ENCODE measurements around the gene THY1.
"Not testable (repeated sequence)": the region's sequence is repeated elsewhere in the genome, so short reads cannot be mapped to it uniquely, and the experiment has no call there.

The THY1 gene

DNA sequence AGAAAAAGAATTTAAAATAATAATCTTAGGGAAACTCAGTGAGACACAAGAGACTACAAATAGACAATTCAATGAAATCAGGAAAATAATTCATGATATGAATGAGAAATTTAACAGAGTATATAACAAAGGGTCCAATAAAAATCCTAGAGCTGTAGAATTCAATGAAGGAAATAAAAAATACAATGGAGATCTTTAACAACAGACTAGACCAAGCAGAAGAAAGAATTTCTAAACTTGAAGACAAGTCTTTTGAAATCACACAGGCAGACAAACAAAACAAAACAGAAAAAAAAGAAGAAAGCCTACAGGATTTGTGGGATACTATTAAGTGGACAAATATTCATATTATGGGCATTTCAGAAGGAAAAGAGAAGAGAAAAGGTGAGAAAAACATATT lies 25.2 kb downstream of the THY1 start:
- TF ChIP-seq ZNF274 (IDR thresholded peaks at IDR 0.05; ENCODE audit: low read depth, low read length) = no peak

DNA sequence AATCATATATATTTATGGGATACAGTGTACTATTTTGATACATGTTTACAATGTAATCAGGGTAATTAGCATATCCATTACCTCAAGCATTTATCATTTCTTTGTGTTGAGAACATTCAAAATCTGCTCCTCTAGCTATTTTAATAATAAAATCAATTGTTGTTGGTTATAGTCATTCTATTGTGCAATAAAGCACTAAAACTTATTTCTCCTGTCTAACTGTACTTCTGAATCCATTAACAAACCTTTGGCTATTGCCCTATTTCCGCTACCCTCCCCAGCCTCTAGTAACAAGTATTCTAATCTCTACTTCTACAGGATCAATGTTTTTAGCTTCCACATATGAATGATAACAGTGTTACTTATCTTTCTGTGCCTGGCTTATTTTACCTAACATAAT lies 26.1 kb downstream of the THY1 start:
- no peak for TF ChIP-seq ZNF274 (IDR thresholded peaks at IDR 0.05; ENCODE audit: low read depth, low read length)
- H3K4me3 ChIP-seq (ENCODE audit: low read length) = no peak overlapping the region

More for the DNA sequence above, 25.2 kb downstream of the THY1 start:
- H3K4me3 ChIP-seq (ENCODE audit: low read length) = no peak overlapping the region

DNA sequence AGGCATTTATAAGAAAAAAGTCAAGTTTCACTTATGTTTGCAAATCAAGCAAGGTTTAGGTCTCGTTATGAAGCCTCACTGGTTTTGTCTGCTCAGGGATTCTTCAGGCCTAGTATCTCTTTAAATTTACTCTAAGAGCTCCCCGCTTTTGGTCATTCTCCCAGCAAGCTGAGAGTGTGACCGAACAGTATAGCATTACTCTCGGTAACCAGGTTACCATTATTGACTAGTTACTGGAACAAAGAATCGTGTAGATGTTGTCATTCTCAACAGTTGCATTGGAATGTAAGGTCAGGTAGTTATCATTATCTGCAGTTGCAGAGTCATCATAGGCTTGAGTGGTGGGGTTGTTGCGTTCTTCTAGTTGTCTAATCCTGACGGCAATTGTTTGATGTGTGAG lies 31.7 kb downstream of the THY1 start:
- no peak for TF ChIP-seq ZNF274 (IDR thresholded peaks at IDR 0.05; ENCODE audit: low read depth, low read length)
- H3K4me3 ChIP-seq (ENCODE audit: low read length) = no peak overlapping the region

DNA sequence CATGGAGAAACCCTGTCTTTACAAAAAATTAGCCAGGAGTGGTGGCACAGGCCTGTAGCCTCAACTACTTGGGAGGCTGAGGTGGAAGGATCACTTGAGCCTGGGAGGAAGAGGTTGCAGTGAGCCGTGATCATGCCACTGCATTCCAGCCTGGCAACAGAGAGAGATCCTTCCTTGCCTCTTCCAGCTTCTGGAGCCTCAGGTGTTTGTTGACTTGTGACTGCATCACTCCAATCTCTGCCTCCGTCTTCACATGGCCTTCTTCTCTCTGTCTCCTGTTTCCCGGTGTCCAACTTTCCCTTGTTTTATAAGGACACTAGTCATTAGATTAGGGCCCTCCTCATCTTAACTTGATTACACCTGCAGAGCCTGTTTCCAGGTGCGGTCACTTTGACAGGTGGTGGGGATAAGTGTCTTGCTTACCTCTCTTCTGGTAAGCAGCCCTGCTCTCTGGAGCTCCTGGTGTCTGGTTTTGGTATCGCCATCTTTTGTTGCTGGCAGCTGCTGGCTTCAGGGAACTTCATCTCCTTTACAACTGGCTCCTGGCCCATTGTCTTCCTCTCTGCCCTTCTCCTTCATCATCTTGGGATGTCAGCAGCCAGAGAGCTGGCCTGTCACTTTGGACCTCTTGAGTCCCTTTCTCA lies 33.2 kb downstream of the THY1 start:
- H3K4me3 ChIP-seq (ENCODE audit: low read length) = no peak overlapping the region
- no peak for TF ChIP-seq ZNF274 (IDR thresholded peaks at IDR 0.05; ENCODE audit: low read depth, low read length)

DNA sequence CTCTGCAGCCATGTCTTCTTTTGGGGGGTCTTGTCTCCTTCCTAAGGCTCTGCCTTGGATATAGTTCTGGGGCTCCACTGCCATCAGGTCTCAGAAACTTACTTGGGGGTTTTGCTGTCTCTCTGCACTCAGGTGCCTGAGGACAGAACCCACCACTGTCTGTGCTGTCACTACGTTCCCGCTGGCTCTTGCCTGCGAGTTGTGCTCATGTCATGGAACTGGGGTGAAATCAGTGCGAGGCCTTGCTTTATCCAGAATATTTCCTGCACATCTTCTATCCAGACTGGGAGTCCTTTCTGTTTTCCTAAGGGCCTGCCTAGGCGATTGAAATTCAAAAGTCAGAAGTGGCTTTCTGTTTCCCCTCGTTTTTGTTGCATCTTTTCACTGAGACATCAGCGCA lies 34.9 kb downstream of the THY1 start:
- no peak overlapping the region for H3K4me3 ChIP-seq (ENCODE audit: low read length)
- TF ChIP-seq ZNF274 (IDR thresholded peaks at IDR 0.05; ENCODE audit: low read depth, low read length) = no peak

DNA sequence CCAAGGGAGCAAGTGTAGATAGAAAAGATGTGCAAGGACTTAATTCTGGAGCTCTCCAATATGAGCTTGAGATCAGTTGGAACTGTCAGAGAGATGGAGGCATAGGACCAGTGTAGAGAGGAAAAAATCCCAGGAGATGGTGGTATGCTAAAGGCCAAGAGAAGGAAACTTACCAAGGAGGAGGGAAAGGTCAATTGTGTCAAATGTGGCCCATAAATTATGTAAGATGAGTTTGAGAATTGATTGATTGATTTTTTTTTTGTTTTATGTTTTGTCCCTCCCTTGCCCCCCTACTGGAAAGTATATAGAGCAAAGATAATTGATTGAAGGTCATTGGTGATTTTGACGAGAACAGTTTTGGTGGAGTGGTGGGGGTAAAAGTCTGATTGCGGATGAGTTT lies 38.6 kb downstream of the THY1 start:
- H3K4me3 ChIP-seq (ENCODE audit: low read length) = no peak overlapping the region
- no peak for TF ChIP-seq ZNF274 (IDR thresholded peaks at IDR 0.05; ENCODE audit: low read depth, low read length)

DNA sequence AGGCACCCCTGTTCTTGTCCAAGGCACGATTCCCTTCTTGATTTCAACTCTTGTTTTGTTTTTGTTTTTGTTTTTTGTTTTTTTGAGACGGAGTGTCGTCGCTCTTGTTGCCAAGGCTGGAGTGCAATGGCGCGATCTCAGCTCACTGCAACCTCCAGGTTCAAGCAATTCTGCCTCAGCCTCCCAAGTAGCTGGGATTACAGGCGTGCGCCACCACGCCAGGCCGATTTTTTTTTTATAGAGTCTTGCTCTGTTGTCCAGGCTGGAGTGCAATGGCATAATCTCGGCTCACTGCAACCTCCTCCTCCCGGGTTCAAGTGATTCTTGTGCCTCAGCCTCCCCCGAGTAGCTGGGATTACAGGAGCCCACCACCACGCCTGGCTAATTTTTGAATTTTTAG lies 40.5 kb downstream of the THY1 start:
- H3K4me3 ChIP-seq (ENCODE audit: low read length) = not testable (repeated sequence)

DNA sequence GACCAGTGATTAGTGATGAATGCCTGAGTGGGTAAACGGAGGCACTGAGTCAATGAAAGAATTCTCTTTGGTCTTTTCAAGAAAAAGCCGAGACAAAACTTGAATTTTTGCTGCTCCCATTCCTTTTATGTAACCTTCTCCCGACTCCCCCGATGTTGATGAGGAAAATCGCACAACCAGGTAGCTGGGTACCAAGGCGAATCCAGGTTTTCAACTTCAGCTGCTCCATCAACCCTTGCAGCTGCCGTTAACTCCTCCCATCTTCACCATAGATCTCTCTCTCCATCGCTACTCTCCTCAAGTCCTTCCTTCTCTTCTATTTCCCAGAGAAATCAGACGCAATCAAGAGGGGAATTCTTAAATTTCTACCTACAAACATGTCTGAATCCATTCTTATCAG lies 40.9 kb downstream of the THY1 start:
- no peak for TF ChIP-seq ZNF274 (IDR thresholded peaks at IDR 0.05; ENCODE audit: low read depth, low read length)
- peak overlapping the region; percentile 47; the same call in 1 of the 2 replicates for H3K4me3 ChIP-seq (ENCODE audit: low read length)

DNA sequence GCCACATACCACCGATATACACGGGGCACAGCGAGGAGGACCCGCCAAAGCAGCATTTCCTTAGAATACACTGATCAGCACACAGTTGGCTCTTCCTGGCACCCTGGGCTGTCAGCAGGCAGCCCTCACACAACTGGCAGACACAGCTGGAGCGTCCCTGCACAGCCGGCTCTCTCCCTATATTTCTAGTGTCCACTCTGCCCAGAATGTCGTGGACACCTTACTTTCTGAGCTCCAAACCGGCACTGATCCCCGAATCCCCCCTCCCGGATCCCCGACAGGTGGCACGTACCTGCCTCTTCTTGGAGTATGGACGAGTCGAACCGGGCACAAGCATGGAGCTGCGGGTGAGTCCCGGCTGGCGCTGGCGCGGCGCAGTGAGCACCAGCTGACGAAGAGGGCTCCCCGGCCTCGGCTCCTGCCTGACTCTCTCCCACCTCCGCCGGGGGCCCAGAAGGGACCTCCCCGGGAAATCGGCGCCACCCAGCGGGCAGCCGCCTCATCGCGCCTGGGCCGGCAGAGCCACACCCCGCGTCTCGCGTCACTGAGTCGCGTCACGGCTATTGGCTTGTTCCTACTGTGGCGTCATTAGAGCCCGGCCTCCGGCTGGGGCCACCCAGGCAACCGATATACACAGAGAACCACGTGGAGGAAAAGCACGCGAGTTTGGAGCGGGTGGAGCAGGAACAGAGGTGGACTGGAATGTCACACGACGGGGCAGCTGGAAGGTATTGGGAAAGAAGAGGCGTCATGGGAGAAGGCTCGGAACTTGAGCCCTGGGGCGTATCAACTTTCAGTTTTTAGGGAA lies 41.6 kb downstream of the THY1 start, which contains the start of gene USP2:
USP2 (minus strand) TSS at position 510 of the 808 bp plus-strand sequence. CDS start 8,210 bp downstream, outside the sequence.
- H3K4me3 ChIP-seq (ENCODE audit: low read length) = peak within 1 kb of the TSS; percentile 47; the same call in 1 of the 2 replicates

DNA sequence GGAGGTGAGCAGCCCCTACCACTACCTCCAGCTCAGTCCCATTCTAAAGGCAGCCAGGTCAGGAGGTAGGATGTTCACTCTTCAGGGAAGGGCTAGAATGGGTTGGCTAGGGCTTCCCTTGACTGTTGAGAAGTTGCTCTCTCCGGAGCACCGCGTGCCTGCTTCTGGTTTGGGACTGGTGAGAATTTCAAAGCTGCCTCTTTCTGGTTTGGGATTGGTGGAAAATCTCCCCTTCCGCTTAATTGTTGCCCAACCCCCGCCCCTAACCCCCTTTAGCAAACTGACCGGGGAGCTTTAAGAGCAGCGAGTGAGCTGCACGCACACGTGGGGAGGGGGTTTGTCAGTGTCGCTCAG lies 42.2 kb downstream of the THY1 start:
- H3K4me3 ChIP-seq (ENCODE audit: low read length) = no peak overlapping the region
- TF ChIP-seq ZNF274 (IDR thresholded peaks at IDR 0.05; ENCODE audit: low read depth, low read length) = no peak

More for the DNA sequence above, 41.6 kb downstream of the THY1 start, which contains the start of gene USP2:
- no peak for TF ChIP-seq ZNF274 (IDR thresholded peaks at IDR 0.05; ENCODE audit: low read depth, low read length)

DNA sequence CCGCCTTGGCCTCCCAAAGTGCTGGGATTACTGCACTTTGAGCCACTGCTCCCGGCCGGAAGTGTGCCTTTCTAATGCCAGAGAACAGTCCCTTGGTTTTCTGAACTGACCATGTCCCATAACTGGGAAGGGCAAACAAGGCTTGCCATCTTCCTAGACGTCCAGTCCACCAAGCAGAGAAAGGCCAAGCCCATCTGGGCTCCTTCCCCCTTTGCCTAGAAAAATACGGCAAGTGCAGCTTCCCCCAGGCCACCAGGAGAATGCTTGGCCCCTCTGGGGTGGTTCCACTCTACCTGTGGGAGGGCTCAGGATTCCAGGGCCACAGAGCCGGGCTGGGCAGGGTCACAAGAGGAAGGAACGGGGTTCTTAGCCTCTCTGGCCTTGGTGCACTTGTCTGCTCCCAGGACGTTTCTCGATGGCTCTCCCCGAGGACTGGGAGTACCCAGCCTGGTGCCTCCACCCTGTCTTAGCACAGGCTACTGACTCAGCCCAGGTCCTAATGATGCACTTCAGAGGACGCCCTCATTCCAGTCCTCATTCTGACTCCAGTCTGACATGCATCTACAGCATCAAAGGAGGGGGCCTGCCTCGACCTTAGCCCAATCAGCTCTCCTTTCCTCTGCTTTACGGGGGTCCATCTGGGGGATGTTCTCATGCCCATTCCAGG lies 42.7 kb downstream of the THY1 start:
- H3K4me3 ChIP-seq (ENCODE audit: low read length) = no peak overlapping the region

DNA sequence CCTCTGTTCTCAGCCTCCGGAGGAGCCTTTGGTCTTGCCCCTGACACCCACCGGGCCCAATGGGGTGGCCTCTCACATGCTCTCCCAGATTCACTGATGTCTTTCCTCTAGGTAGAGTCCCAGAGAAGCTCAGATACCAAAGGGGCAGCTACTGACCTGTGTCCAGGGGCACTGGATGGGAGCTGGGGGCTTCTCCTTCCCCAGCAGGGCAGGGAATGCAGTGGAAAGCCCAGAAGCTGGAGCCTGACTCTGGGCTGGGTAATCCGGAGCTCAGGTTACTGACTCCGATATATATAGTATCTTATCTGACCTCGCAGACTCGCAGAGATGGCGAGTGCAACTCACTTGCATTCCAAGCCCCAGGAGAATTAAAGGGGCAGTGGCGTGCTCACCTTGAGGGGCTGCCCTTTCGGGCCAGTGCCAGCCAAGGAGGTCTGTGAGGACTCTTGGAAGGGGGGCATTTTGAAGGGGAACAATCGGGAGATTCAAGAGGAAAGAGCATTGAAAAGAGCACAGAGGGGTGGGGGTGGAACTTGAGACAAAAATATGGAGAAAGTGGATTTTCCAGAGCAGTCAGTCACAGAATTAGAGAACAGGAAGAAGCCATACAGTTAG lies 44.0 kb downstream of the THY1 start:
- no peak overlapping the region for H3K4me3 ChIP-seq (ENCODE audit: low read length)
- no peak for TF ChIP-seq ZNF274 (IDR thresholded peaks at IDR 0.05; ENCODE audit: low read depth, low read length)

More for the DNA sequence above, 42.7 kb downstream of the THY1 start:
- no peak for TF ChIP-seq ZNF274 (IDR thresholded peaks at IDR 0.05; ENCODE audit: low read depth, low read length)

DNA sequence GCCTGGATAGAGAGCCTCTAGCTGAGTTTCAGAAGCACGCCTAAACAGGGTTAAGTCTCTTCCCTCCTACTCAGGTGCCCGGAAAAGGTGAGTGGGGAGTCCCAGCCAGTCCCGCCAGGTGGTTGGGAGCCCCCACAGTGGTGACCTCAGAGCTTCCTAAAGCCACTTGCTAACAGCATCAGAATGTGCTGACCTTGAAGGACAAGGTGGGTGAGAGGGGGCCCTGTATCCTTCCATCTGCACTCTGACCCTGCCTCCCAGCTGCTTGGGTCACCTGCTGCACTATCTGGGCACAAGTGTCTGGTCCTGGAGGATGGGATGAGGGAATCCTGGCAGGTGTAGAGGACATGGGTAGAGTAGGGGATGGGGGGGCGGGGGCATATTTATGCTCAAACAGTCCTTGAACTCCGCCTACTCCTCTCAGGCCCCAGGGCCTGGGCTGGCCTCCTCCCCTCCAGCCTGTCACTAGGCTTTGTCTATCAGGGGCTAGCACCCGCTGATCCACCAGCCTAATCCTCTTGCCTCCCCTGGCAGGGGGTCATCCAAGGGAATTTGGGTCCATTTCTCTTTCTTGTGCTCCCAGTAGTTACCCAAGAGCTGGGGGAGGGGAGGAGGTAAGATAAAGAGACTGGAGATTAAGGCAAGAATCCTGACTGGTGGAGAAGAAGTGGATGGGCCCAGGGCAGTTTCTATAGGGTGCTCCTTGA lies 44.9 kb downstream of the THY1 start:
- no peak overlapping the region for H3K4me3 ChIP-seq (ENCODE audit: low read length)
- TF ChIP-seq ZNF274 (IDR thresholded peaks at IDR 0.05; ENCODE audit: low read depth, low read length) = no peak

Data from GM08714 (cell line).